GM13976 (cell line): ENCODE results near the gene CLMN.

ENCODE experiments used
- DNase-seq: peaks from one replicate; pipeline ENCODE4 v3.0.0; 2012; ENCODE audit warnings: low spot score
- CTCF ChIP-seq: IDR thresholded peaks from 2 replicates; pipeline ENCODE4 v1.5.1; 2012; ENCODE audit warnings: borderline replicate concordance, mild to moderate bottlenecking; ENCODE audit not compliant: insufficient read depth; ENCODE audit errors: extremely low read depth, missing control alignments, control extremely low read depth
- in situ Hi-C: fragments of 300-500 bp; cut with MboI; formaldehyde crosslinking; loops from one replicate; pipeline ENCODE4 v1.12.0; 2022; ENCODE audit warnings: low sequenced_read_pairs, mixed read lengths, inconsistent platforms; ENCODE audit not compliant: unreplicated experiment

The CLMN gene

GRCh38 chr14:95150910-95151309 lies 168.8 kb downstream of the CLMN start:
- no peak for DNase-seq
- in situ Hi-C loops: no loop called here
- no peak for TF ChIP-seq CTCF

GRCh38 chr14:95149441-95149840 lies 170.3 kb downstream of the CLMN start:
- in situ Hi-C loops: loop anchor here (25.0 kb wide), 1 partner anchor 1162 kb away; the partner anchor contains the start of genes ASB2 and CCDC197
- TF ChIP-seq CTCF: no peak
- DNase-seq: no peak

GRCh38 chr14:95147597-95147996 lies 172.1 kb downstream of the CLMN start:
- in situ Hi-C loops: loop anchor here (25.0 kb wide), 1 partner anchor 1160 kb away; the partner anchor contains the start of genes ASB2 and CCDC197
- no peak for DNase-seq
- no peak for TF ChIP-seq CTCF

- in situ Hi-C loops: loop anchor here (25.0 kb wide), 1 partner anchor 1159 kb away; the partner anchor contains the start of genes ASB2 and CCDC197
- TF ChIP-seq CTCF: no peak
- no peak for DNase-seq
Observed at GRCh38 chr14:95146079-95146771, 173.5 kb downstream of the CLMN start.

GRCh38 chr14:95144849-95145248 lies 174.9 kb downstream of the CLMN start:
- TF ChIP-seq CTCF: no peak
- in situ Hi-C loops: loop anchor here (25.0 kb wide), 1 partner anchor 1158 kb away; the partner anchor contains the start of genes ASB2 and CCDC197
- DNase-seq: no peak

GRCh38 chr14:95143808-95144620 lies 175.7 kb downstream of the CLMN start:
- DNase-seq: no peak
- TF ChIP-seq CTCF: no peak
- in situ Hi-C loops: loop anchor here (25.0 kb wide), 1 partner anchor 1157 kb away; the partner anchor contains the start of genes ASB2 and CCDC197
